ENCODE data around the gene CD22. TPM values are rescaled to one million over a fixed set of nuclear protein-coding genes. Genes with fewer than 3 reads are reported as not detected.

Gene CD22
- total RNA-seq, 4 donors from 2014 or later, result not detected

DNA sequence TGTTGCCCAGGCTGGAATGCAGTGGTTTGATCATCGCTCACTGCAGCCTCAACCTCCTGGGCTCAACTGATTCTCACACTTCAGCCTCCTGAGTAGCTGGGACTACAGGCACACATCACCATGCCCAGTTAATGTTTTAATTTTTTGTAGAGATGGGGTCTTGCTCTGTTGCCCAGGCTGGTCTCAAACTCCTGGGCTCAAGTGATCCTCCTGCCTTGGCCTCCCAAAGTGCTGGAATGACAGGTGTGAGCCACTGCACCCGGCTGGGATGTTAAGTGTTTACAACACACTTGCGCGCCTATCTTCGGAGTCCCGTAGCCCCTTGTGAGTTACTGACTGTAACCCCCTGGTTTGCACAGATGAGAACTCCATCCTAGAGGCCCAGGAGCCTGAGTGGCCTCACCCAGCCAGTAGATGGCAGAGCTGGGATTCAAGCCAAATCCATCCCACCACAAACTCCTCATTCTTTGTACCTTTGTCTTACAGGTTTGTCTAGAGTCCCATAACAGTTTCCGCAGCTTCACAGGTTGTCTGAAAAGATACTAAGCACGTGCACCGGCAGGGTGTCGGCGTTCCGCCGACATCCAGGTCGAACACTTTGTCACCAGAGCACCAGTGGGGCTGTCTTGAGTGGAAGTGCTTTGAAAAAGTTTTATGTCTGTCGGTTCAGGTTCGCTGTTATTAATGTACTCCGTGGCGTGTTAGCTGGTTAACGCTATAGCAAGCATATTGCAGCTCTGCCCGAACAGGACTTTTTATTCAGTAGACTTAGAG, 22.3 kb upstream of the CD22 start:
- no peak for TF ChIP-seq POLR2A (IDR thresholded peaks at IDR 0.05)
- TF ChIP-seq, protein P1, sequence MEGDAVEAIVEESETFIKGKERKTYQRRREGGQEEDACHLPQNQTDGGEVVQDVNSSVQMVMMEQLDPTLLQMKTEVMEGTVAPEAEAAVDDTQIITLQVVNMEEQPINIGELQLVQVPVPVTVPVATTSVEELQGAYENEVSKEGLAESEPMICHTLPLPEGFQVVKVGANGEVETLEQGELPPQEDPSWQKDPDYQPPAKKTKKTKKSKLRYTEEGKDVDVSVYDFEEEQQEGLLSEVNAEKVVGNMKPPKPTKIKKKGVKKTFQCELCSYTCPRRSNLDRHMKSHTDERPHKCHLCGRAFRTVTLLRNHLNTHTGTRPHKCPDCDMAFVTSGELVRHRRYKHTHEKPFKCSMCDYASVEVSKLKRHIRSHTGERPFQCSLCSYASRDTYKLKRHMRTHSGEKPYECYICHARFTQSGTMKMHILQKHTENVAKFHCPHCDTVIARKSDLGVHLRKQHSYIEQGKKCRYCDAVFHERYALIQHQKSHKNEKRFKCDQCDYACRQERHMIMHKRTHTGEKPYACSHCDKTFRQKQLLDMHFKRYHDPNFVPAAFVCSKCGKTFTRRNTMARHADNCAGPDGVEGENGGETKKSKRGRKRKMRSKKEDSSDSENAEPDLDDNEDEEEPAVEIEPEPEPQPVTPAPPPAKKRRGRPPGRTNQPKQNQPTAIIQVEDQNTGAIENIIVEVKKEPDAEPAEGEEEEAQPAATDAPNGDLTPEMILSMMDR (IDR thresholded peaks at IDR 0.05), result no peak
- TF ChIP-seq POLR2AphosphoS5 (IDR thresholded peaks at IDR 0.05), result no peak
- TF ChIP-seq EP300 (IDR thresholded peaks at IDR 0.05), result no peak
- H3K27ac ChIP-seq, result no peak overlapping the region
- peak in 1 of 2 donors; percentile 32 for DNase-seq (ENCODE audit: low spot score in 2 of 2)
- no peaks in the 10 kb centered on the region for H3K4me1 ChIP-seq
- 83% methylated on average over 19 of the region's 20 CpGs for WGBS
- H3K4me3 ChIP-seq, result no peak overlapping the region
- H3K27me3 ChIP-seq, result peaks cover 6% of the 10 kb centered on the region
- no peaks in the 10 kb centered on the region for H3K9me3 ChIP-seq
- no peaks in the 10 kb centered on the region for H3K36me3 ChIP-seq

DNA sequence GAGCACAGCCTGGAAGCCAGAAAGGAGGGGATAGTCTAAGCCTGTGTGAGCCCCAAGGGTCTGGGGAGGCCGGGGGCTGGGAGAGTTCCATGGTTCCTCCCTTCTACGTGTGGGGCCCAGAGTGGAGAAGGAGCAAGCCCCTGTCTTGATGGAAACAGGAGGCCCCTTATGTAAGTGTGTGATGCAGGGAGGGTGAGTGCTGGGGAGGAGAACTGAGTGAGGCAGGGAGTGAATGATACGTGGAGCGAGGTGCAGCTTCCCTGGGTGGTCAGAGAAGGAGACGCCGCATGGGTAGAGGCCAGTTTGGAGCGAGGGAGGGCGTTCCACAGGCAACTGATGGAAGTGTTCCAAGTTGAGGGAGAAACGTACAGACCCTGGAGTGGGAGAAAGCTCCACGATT, 21.1 kb upstream of the CD22 start:
- H3K4me1 ChIP-seq, result no peaks in the 10 kb centered on the region
- 69% methylated on average over 10 of the region's 10 CpGs for WGBS

GRCh38 chr19:35308910-35309309, 20.1 kb upstream of the CD22 start:
- Histone ChIP-seq H3K36me3 (no peaks in the 10 kb centered on the region), H3K9me3 (no peaks in the 10 kb centered on the region), H3K27me3 (no peaks in the 10 kb centered on the region), H3K27ac (no peak overlapping the region), H3K4me3 (no peak overlapping the region), H3K4me1 (no peaks in the 10 kb centered on the region)
- 74% methylated on average over 7 of the region's 7 CpGs for WGBS
- no peak for TF ChIP-seq POLR2A (IDR thresholded peaks at IDR 0.05)
- TF ChIP-seq, protein P1 (IDR thresholded peaks at IDR 0.05), result no peak
- no peak for TF ChIP-seq EP300 (IDR thresholded peaks at IDR 0.05)
- TF ChIP-seq POLR2AphosphoS5 (IDR thresholded peaks at IDR 0.05), result no peak
- DNase-seq (ENCODE audit: low spot score in 2 of 2), result no peak

More for the DNA sequence above, 21.1 kb upstream of the CD22 start:
- H3K27ac ChIP-seq, result no peak overlapping the region
- peak in 1 of 2 donors; percentile 31 for DNase-seq (ENCODE audit: low spot score in 2 of 2)
- no peaks in the 10 kb centered on the region for H3K9me3 ChIP-seq
- no peak overlapping the region for H3K4me3 ChIP-seq
- H3K36me3 ChIP-seq, result no peaks in the 10 kb centered on the region
- TF ChIP-seq, protein P1 (IDR thresholded peaks at IDR 0.05), result no peak
- TF ChIP-seq POLR2A (IDR thresholded peaks at IDR 0.05), result no peak
- TF ChIP-seq EP300 (IDR thresholded peaks at IDR 0.05), result no peak
- TF ChIP-seq POLR2AphosphoS5 (IDR thresholded peaks at IDR 0.05), result no peak
- H3K27me3 ChIP-seq, result no peaks in the 10 kb centered on the region

- Histone ChIP-seq H3K4me3 (no peak overlapping the region), H3K27ac (no peak overlapping the region), H3K9me3 (no peaks in the 10 kb centered on the region), H3K36me3 (no peaks in the 10 kb centered on the region), H3K27me3 (no peaks in the 10 kb centered on the region), H3K4me1 (no peaks in the 10 kb centered on the region)
- DNase-seq (ENCODE audit: low spot score in 2 of 2), result peak in 1 of 2 donors; percentile 44
- 79% methylated on average over 32 of the region's 47 CpGs for WGBS
- TF ChIP-seq, protein P1 (IDR thresholded peaks at IDR 0.05), result no peak
- TF ChIP-seq POLR2A (IDR thresholded peaks at IDR 0.05) (no peak), POLR2AphosphoS5 (IDR thresholded peaks at IDR 0.05) (no peak), EP300 (IDR thresholded peaks at IDR 0.05) (no peak)
Observed at GRCh38 chr19:35309481-35310279, 19.3 kb upstream of the CD22 start.

- TF ChIP-seq EP300 (IDR thresholded peaks at IDR 0.05) (no peak), POLR2A (IDR thresholded peaks at IDR 0.05) (no peak), POLR2AphosphoS5 (IDR thresholded peaks at IDR 0.05) (no peak)
- TF ChIP-seq, protein P1 (IDR thresholded peaks at IDR 0.05), result no peak
- Histone ChIP-seq H3K36me3 (no peaks in the 10 kb centered on the region), H3K4me3 (no peak overlapping the region), H3K27ac (no peak overlapping the region), H3K4me1 (no peaks in the 10 kb centered on the region), H3K9me3 (no peaks in the 10 kb centered on the region), H3K27me3 (no peaks in the 10 kb centered on the region)
- DNase-seq (ENCODE audit: low spot score in 2 of 2), result peak in 1 of 2 donors; percentile 35
- WGBS, result 95% methylated on average over 12 of the region's 12 CpGs
Observed at GRCh38 chr19:35310331-35310730, 18.7 kb upstream of the CD22 start.

All from suprapubic skin (tissue), 4 donors.